Measurements from ENCODE around the gene MYOD1.

MYOD1 gene

DNA sequence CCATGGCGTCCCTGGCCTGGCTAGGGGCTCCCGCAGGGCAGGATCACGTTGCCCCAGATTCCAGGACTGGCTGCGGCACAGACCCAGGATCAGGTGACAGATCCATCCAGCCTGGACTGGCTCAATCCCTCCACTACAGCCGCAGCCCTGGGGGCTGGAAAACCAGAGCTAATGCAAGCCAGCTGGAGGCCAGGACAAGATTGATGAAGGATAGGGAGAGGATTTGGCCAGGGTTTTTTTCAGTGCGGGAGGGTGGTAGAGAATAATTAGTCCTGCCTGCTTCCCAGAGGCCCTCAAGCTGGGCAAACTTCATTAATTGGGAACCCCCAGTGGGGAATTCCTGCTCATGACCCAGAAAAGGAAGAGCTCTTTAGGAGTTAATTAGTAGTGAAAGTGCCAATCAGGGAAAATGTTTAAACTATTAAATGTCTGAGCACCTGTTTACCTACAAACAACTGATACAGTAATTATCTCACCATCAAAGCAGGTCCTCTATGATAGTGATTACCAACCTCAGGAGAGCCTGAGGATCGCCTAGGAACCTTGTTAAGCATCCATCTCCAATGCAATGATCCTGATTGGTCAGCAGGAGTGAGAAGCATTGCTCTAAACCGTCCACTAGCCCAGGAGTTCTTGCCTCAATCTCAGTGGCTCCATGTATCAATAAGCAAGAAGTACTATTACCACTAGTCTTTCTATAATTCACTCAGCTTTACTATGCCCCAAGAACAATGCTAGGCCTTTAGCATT is 33.0 kb upstream of the MYOD1 start:
- no peaks in the 10 kb centered on the region for H3K4me1 ChIP-seq (ENCODE audit: insufficient read depth, low read length, severe bottlenecking)
- no peak for TF ChIP-seq EZH2 (IDR thresholded peaks at IDR 0.05; ENCODE audit: borderline replicate concordance, low read length)
- TF ChIP-seq, protein P1, sequence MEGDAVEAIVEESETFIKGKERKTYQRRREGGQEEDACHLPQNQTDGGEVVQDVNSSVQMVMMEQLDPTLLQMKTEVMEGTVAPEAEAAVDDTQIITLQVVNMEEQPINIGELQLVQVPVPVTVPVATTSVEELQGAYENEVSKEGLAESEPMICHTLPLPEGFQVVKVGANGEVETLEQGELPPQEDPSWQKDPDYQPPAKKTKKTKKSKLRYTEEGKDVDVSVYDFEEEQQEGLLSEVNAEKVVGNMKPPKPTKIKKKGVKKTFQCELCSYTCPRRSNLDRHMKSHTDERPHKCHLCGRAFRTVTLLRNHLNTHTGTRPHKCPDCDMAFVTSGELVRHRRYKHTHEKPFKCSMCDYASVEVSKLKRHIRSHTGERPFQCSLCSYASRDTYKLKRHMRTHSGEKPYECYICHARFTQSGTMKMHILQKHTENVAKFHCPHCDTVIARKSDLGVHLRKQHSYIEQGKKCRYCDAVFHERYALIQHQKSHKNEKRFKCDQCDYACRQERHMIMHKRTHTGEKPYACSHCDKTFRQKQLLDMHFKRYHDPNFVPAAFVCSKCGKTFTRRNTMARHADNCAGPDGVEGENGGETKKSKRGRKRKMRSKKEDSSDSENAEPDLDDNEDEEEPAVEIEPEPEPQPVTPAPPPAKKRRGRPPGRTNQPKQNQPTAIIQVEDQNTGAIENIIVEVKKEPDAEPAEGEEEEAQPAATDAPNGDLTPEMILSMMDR (IDR thresholded peaks at IDR 0.05; ENCODE audit: low read length), result no peak
- H3K27me3 ChIP-seq (ENCODE audit: insufficient read depth, low read length), result no peaks in the 10 kb centered on the region; the same call in 1 of the 2 replicates
- no peak overlapping the region for H2AFZ ChIP-seq (ENCODE audit: low read length)
- no peaks in the 10 kb centered on the region for H3F3A ChIP-seq (ENCODE audit: insufficient read depth, low read length)
- no peak overlapping the region for H3K9ac ChIP-seq (ENCODE audit: low read length)
- H3K9me2 ChIP-seq (ENCODE audit: low read depth, low read length), result no peaks in the 10 kb centered on the region
- H3K9me3 ChIP-seq (ENCODE audit: low read length), result no peaks in the 10 kb centered on the region
- no peak overlapping the region for H3K4me2 ChIP-seq (ENCODE audit: low read length)
- no peak overlapping the region for H3K27ac ChIP-seq (ENCODE audit: low read depth, low read length, poor library complexity, severe bottlenecking)
- no peaks in the 10 kb centered on the region for H3K79me2 ChIP-seq (ENCODE audit: insufficient read depth, low read length)
- H3K4me3 ChIP-seq (ENCODE audit: low read depth, low read length, poor library complexity, severe bottlenecking), result no peak overlapping the region
- H4K20me1 ChIP-seq (ENCODE audit: insufficient read depth, low read length), result no peaks in the 10 kb centered on the region
- H3K36me3 ChIP-seq (ENCODE audit: insufficient read depth, low read length), result no peaks in the 10 kb centered on the region

DNA sequence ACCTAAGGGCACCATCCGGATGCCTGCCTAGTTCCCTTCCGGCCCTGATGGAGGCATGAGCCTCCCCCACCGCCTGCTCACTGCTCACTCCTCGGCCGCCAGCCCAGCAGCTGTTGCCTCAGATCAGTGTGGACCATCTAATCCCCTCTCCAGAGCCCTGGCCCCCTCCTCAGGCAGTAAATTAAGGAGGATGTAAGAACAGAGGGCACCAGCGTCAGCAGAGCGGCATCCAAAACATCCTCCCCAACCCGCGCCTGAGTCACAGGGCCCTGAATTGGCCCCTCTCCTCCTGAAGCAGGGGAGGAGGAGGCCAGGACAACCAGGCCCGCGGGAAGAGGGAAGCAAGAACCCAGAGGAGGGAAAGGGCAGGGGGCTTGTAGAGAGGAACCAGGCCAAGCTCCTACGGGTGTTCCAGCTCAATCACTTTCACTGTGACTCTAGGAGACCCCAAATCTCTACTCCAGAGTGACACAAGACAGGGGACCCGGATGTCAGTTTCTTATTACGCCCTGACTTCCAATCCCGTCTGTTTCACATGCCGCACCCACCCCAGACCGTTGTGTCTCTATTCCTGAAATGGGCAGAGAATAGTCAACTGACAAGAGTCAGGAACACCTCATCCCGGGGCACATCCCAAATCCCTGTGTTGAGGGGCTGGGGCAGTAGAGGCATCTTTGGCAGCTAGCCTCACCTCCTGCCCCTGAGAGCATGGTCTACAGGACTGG is 31.3 kb upstream of the MYOD1 start:
- no peaks in the 10 kb centered on the region for H4K20me1 ChIP-seq (ENCODE audit: insufficient read depth, low read length)
- no peaks in the 10 kb centered on the region for H3K9me2 ChIP-seq (ENCODE audit: low read depth, low read length)
- no peak overlapping the region for H3K27ac ChIP-seq (ENCODE audit: low read depth, low read length, poor library complexity, severe bottlenecking)
- no peak overlapping the region for H3K4me3 ChIP-seq (ENCODE audit: low read depth, low read length, poor library complexity, severe bottlenecking)
- no peaks in the 10 kb centered on the region for H3K9me3 ChIP-seq (ENCODE audit: low read length)
- H3K4me1 ChIP-seq (ENCODE audit: insufficient read depth, low read length, severe bottlenecking), result no peaks in the 10 kb centered on the region
- H3K36me3 ChIP-seq (ENCODE audit: insufficient read depth, low read length), result no peaks in the 10 kb centered on the region
- H3K4me2 ChIP-seq (ENCODE audit: low read length), result no peak overlapping the region
- H3K27me3 ChIP-seq (ENCODE audit: insufficient read depth, low read length), result no peaks in the 10 kb centered on the region; the same call in 1 of the 2 replicates
- H2AFZ ChIP-seq (ENCODE audit: low read length), result no peak overlapping the region
- no peaks in the 10 kb centered on the region for H3K79me2 ChIP-seq (ENCODE audit: insufficient read depth, low read length)
- H3F3A ChIP-seq (ENCODE audit: insufficient read depth, low read length), result no peaks in the 10 kb centered on the region
- H3K9ac ChIP-seq (ENCODE audit: low read length), result no peak overlapping the region
- TF ChIP-seq, protein P1 (IDR thresholded peaks at IDR 0.05; ENCODE audit: low read length), result no peak
- no peak for TF ChIP-seq EZH2 (IDR thresholded peaks at IDR 0.05; ENCODE audit: borderline replicate concordance, low read length)

DNA sequence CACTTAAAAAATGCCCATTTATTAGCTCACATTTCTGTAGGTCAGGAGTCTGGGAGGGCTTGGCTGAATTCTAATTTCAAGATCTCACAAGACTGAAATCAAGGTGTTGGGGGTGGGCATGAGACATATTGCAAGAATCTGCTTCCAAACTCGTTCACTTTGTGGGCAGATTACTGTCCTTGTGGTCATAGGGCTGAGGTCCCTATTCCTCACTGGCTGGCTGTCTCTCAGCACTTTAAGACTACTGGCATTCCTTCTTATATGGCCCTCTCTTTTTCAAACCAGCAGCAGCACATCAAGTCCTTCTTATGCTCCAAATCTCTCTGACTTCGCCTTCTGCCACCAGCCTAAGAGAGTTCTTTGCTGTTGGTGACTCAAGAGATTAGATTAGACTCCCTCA is 27.8 kb upstream of the MYOD1 start:
- no peak overlapping the region for H3K4me2 ChIP-seq (ENCODE audit: low read length)
- H2AFZ ChIP-seq (ENCODE audit: low read length), result no peak overlapping the region
- no peaks in the 10 kb centered on the region for H3K27me3 ChIP-seq (ENCODE audit: insufficient read depth, low read length)
- H3K79me2 ChIP-seq (ENCODE audit: insufficient read depth, low read length), result no peaks in the 10 kb centered on the region
- H3F3A ChIP-seq (ENCODE audit: insufficient read depth, low read length), result no peaks in the 10 kb centered on the region
- no peak for TF ChIP-seq EZH2 (IDR thresholded peaks at IDR 0.05; ENCODE audit: borderline replicate concordance, low read length)
- no peaks in the 10 kb centered on the region for H3K4me1 ChIP-seq (ENCODE audit: insufficient read depth, low read length, severe bottlenecking)
- H3K27ac ChIP-seq (ENCODE audit: low read depth, low read length, poor library complexity, severe bottlenecking), result no peak overlapping the region
- no peak overlapping the region for H3K4me3 ChIP-seq (ENCODE audit: low read depth, low read length, poor library complexity, severe bottlenecking)
- H4K20me1 ChIP-seq (ENCODE audit: insufficient read depth, low read length), result no peaks in the 10 kb centered on the region
- no peak overlapping the region for H3K9ac ChIP-seq (ENCODE audit: low read length)
- H3K9me2 ChIP-seq (ENCODE audit: low read depth, low read length), result no peaks in the 10 kb centered on the region
- H3K36me3 ChIP-seq (ENCODE audit: insufficient read depth, low read length), result no peaks in the 10 kb centered on the region
- no peaks in the 10 kb centered on the region for H3K9me3 ChIP-seq (ENCODE audit: low read length)

All from OCI-LY1 (cell line).